Right lobe of liver (tissue), 4 donors: ENCODE data around the gene CCDC179.

Source experiments
- CTCF ChIP-seq, 4 donors: fragments of 200-600 bp in 3 of 4; fragments of 450-650 bp in 1 of 4; IDR thresholded peaks; one replicate each; pipeline versions ENCODE4 v1.5.1 to v1.8.0; 2016 to 2022; ENCODE audit warnings: antibody characterized with exemption in 4 of 4, mild to moderate bottlenecking in 2 of 4
- POLR2A ChIP-seq: fragments of 450-650 bp; IDR thresholded peaks from one replicate; pipeline ENCODE4 v1.6.1; 2017; ENCODE audit warnings: antibody characterized with exemption, mild to moderate bottlenecking
- donor health status: DM: no; HTN: no; CAD: no.
- donor health status: DM: no; HTN: no; CAD: no.
- donor health status: DM: no; HTN: yes; CAD: no.

- TF ChIP-seq CTCF (IDR thresholded peaks at IDR 0.05) (no peak), POLR2A (no peak)
Measured at GRCh38 chr11:22832315-22833015, 27.8 kb downstream of the CCDC179 start.
